GM20431 (cell line): ENCODE data around the gene BMS1.
"Not testable (repeated sequence)": the region's sequence is repeated elsewhere in the genome, so short reads cannot be mapped to it uniquely, and the experiment has no call there.

ENCODE experiments used
- in situ Hi-C: fragments of 300-500 bp; cut with MseI, MboI; formaldehyde crosslinking; loops from one replicate; pipeline ENCODE4 v1.15.0; 2020; ENCODE audit warnings: low sequenced_read_pairs; ENCODE audit not compliant: unreplicated experiment

Gene BMS1

DNA sequence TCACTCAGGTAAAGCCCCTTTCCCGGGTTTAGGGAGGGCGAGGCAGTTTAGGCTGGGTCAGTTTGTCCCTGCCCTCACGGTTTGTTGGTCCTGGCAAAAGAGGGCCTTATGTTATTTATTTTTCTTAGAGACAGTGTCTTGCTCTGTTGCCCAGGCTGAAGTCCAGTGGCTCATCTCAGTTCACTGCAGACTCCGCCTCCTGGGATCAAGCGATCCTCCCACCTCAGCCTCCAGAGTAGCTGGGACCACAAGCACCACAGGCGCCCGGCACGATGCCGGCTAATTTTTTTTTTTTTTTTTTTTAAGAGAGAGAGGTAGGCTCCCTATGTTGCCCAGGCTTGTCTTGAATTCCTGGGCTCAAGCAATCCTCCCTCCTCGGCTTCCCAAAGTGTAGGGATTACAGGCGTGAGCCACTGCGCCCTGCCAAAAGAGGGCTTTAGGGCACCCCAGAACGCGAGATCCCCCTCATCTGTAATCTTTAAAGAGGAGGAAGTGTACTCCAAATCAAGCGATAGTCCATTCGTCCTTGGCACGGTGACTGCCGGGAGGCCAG lies 626 bp upstream of the BMS1 start:
- in situ Hi-C loops = no loop called here

GRCh38 chr10:42783181-42783549 lies 570 bp downstream of the BMS1 start:
- in situ Hi-C loops = no loop called here

DNA sequence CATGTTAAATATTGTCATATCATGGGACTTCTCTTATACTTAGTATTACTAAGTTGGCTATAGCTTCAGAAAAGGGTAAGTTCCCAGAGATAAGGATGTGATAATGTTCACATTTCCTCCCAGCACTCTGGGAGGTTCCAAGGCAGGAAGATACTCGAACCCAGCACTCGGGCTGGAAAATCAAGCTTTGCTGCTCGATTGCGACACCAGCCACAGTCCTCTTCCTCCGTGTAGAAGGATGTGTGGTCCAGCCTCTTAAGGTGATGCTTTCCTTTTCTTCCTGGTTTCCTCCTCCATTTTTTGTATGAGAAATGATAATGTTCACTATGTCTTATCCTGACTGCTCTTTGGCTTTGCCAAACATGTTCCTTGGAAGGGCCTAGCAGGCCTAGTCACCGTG lies 3.2 kb downstream of the BMS1 start:
- in situ Hi-C loops = no loop called here

DNA sequence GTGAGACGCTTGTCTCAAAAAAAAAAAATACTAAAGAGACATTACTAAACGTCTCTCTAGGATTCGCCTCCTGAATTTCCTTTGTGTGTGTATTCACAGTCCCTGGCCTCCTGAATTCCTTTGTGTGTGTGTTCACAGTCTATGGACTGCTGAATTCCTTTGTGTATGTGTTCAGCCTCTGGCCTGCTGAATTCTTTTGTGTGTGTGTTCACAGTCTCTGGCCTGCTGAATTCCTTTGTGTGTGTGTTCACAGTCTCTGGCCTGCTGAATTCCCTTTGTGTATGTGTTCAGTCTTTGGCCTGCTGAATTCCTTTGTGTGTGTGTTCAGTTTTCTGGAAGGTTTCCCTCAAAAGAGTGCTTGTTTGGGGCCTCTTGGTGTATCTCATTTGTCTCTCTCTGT lies 8.2 kb downstream of the BMS1 start:
- in situ Hi-C loops = no loop called here

DNA sequence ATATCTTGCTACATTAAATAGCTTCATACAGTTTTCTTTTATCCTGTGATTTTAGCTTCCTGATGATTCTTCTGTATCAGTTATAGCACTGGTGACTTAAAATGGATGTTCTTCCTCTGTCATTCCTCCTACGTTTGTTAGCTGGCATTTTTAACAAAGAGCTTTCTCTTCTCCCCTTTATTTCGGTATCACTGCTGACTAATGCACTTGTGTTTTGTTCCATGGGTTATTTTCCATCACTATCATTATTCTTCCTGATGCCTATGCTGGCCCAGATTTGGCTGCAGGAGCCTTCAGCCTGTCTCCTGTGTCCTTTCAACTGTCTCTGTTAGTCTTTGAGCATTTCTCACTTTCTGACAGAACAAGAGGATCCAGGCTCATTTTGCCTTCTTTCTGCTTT lies 13.1 kb downstream of the BMS1 start:
- in situ Hi-C loops = no loop called here

GRCh38 chr10:42801135-42801534 lies 18.5 kb downstream of the BMS1 start:
- in situ Hi-C loops = no loop called here

DNA sequence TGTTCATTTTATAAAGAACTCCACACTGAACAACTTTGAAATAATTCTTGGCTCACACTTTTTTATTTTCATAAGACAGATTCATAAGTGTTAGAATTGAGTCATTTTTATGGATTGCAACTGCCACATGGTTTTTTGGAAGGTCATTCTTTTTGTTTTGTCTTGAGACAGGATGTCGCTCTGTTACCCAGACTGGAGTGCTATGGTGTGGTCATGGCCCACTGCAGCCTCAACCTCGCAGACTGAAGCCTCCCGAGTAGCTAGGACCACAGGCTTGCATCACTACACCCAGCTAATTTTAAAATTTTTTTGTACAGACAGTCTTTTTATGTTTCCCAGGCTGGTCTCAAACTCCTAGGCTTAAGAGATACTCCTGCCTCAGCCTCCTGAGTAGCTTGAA lies 20.3 kb downstream of the BMS1 start:
- in situ Hi-C loops = no loop called here

DNA sequence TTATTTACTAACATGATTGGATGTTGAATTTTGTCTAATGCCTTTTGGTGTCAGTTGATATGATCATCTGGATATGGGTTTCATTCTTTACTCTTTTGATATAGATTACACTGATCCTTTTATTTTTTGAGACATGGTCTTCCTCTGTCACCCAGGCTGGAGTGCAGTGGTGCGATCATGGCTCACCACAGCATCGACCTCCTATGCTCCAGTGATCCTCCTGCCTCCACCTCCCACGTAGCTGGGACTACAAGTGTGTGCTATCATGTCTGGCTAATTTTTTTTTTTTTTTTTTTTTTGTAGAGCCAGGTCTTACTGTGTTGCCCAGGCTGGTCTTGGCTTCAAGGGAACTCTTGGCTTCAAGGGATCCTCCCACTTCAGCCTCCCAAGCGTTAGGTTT lies 27.1 kb downstream of the BMS1 start:
- in situ Hi-C loops = no loop called here

DNA sequence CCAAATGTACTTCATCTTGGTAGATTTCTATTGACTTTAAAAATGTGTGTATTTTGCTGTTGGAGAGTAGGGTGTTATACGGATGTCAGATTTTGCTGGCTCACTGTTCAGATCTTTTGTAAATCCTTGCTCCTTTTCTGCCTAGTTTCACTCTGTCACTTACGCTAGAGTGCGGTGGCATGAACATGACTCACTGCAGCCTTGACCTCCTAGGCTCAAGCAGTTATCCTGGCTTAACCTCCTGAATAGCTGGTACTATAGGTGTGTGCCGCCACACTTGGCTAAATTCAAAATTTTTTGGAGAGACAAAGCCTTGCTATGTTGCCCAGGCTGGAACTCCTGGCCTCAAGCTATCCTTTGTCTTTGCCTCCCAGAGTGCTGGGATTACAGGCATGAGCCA lies 29.4 kb downstream of the BMS1 start:
- in situ Hi-C loops = no loop called here

DNA sequence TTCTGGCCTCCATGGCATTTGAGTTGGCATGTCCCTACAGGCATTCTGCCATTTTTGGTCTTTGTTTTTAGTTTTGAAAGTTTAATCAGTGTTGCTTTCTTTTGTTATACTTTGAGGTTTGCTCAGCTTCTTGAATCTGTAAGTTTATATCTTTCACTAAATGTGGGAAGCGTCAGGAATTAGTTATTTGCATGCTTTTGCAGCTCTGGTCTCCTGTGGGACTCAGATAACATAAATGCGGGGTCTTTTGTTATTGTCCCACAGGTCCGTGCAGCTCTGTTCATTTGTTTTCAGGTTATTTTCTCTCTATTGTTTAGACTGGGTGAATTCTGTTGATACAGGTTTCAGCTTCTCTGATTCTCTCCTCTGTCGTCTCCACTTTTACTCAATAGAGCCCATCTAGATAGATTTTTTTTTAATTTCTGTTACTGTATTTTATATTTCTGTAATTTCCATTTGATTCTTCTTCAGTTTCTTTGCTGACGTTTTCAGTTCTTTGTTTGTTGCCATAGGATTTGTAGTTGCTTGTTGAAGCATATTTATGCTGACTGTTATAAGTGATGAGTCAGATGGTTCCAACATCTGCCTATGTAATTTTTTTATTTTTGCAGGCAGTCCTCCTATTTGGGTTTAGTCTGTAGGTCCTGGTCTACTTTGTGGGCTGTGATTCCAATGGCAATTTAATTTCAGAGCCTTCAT lies 31.5 kb downstream of the BMS1 start:
- in situ Hi-C loops = not testable (repeated sequence)

DNA sequence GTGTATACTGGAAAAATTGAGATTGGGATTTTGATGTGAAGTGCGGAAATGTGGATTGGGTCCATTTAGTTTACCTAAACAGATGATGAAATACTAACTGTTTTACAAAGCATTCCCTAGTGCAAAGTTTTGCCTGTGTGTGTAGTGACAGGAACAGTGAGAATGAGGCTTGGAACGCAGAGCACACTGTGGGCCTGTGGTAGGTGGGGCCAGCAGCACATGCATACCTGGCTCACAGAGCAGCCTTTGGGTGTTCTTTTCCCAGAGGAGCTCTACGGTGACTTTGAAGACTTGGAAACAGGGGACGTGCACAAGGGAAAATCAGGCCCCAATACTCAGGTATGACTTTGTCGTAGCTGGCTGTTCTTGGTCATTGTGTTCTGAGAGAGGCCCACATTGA lies 33.7 kb downstream of the BMS1 start:
- in situ Hi-C loops = not testable (repeated sequence)

DNA sequence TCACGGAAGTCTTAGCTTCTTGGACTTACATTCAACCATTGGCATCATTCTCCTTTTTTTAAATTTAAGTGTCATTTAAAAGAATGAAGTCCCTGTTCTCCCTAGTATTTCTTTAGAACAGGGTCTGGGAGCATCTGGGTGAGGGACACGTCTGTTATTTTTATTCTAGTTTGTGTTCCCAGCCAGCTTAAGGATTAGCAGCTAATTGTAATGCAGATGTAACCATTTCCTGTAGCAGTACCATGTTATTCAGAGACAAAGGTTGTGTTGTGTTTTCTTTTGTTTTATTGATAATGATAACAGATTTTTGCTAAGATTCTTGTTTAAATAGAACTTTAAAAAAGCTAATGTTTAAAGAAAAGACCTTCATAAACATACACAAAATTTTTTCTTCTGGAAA lies 34.3 kb downstream of the BMS1 start:
- in situ Hi-C loops = no loop called here

GRCh38 chr10:42817417-42817816 lies 34.8 kb downstream of the BMS1 start:
- in situ Hi-C loops = not testable (repeated sequence)

DNA sequence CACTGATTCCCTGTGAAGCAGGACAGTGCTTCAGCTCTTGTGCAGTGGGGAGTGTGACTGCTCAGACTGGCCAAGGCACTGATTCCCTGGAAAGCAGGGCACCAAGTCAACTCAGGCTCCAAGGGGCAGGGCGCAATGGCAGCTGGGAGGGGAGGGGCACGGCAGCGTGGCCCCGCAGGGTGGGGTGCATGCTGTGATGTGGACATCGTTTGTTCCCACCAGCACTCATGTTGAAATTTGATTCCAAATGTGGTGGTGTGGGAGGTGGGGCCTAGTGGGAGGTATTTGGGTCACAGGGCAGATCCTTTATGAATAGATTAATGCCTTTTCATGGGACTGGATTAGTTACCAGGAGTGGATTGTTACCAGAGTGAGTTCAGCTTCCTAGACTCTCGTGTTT lies 44.2 kb downstream of the BMS1 start:
- in situ Hi-C loops = not testable (repeated sequence)

- in situ Hi-C loops = no loop called here
Observed at GRCh38 chr10:42827201-42827600, 44.6 kb downstream of the BMS1 start.

DNA sequence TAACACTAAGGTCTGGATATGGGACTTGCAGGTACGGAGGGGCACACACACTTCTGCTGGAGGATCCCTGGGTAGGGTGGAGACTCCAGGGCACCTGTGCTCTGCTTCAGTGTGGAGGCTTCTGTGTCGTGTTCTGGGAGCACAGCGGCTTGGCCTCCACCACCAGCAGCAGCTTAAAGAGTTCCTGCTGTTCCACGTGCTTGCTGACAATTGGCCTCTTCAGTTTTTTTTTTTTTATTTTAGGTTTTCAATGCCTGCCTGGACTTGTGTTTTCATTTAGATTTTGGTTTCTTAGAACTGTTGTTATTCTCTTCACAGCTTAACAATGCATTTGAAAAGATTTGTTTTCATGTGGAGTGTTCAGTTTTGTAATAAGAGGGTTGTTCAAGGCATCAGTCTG lies 45.8 kb downstream of the BMS1 start:
- in situ Hi-C loops = not testable (repeated sequence)

DNA sequence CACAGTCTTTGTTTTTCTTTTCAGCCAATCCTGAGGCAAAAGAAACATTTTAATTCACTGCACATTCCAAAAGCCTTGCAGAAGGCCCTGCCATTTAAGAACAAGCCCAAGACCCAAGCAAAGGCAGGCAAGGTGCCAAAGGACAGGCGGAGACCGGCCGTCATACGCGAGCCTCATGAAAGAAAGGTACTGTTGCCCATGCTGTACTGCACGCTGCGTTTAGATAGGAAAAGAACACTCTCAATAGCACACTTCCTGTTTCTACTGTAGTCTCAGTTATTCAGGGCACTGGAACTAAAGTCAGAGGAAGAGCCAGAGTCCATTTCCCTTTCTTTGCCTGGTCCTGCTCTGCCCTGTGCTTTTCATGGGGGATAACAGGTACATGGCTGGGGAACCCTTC lies 47.6 kb downstream of the BMS1 start:
- in situ Hi-C loops = no loop called here

GRCh38 chr10:42836096-42836495 lies 53.5 kb downstream of the BMS1 start:
- in situ Hi-C loops = no loop called here

- in situ Hi-C loops = no loop called here
Observed at GRCh38 chr10:42836771-42837468, 54.3 kb downstream of the BMS1 start.

DNA sequence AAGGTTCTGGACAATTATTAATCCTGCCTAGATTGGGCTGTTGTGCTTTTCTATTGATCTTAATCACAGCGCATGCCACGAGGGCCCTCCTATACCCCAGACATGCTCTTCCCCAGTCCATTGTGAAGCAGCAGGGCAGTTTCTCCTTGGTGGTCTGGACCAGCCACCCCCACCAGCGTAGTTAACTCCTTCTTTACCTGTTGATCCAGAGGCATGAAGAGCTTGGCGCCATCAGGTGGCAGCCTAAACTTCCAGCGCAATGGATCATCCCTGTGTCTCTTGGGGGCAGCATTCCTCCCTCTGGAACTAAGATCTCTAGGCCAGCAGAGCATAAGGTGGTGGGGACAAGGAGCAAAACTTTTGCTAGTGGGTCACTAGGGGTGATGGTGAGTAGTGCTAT lies 62.2 kb downstream of the BMS1 start:
- in situ Hi-C loops = not testable (repeated sequence)

- in situ Hi-C loops = not testable (repeated sequence)
Observed at GRCh38 chr10:42847261-42847660, 64.7 kb downstream of the BMS1 start.

DNA sequence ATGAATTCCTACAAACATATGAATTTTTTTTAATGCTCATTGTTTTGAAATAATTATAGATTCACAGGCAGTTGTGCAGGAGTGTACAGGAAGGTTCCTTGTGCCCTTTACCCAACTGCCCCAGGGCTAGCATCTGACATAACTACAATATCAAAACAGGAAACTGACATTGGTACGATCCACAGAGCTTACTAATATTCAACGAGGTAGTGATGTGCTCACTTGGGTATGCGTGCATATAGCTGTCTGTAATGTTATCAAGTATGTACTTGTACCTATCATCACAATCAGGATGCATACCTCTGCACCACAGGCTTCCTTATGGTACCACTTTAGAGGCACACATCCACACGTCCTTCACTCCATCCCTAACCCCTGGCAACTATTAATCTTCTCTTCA lies 68.3 kb downstream of the BMS1 start:
- in situ Hi-C loops = loop anchor here (25.0 kb wide), 1 partner anchor 261 kb away; no protein-coding TSS in a partner anchor
